H1 (cell line): ENCODE measurements around the gene PRR12. TPM values are rescaled to one million over a fixed set of nuclear protein-coding genes. Genes with fewer than 3 reads are reported as not detected.

ENCODE experiments used
- MAX ChIP-seq: IDR thresholded peaks from 2 replicates; pipeline ENCODE4 v1.6.1; 2012; ENCODE audit warnings: inconsistent platforms
- RNF2 ChIP-seq: fragments of 200-900, 300-1000 bp; sonication (generic); IDR thresholded peaks from 2 replicates; pipeline ENCODE4 v1.7.1; 2016; ENCODE audit warnings: borderline replicate concordance, low read depth, mild to moderate bottlenecking, antibody characterized with exemption, low read length; ENCODE audit not compliant: poor library complexity, severe bottlenecking; ENCODE audit errors: missing control alignments
- SP1 ChIP-seq: IDR thresholded peaks from 2 replicates; pipeline ENCODE4 v1.6.1; 2011; ENCODE audit warnings: low read depth, low read length
- SRF ChIP-seq: IDR thresholded peaks from 2 replicates; pipeline ENCODE4 v1.6.1; 2011; ENCODE audit warnings: mild to moderate bottlenecking, low read depth, low read length, moderate library complexity
- TEAD4 ChIP-seq: IDR thresholded peaks from 2 replicates; pipeline ENCODE4 v1.6.1; 2012; ENCODE audit warnings: low read depth, low read length, inconsistent platforms, mixed read lengths
- polyA plus RNA-seq, 7 experiments: library from polyadenylated mRNA; depleted of rRNA in 3 of 7; stranded (reverse) in 5 of 7; unstranded in 2 of 7; fragments of >200 nt in 5 of 7; fragments of 200-250 nt in 2 of 7; gene quantifications; 1 replicate in 5 of 7; 2 replicates in 1 of 7; 4 replicates in 1 of 7; pipeline versions ENCODE4 v1.2.1 to v1.2.3, GENCODE V29; 2011 to 2013; ENCODE audit warnings: missing spikeins in 2 of 7, mixed read lengths in 2 of 7
- total RNA-seq: library from RNA; stranded (reverse); fragmentation: NEBNext Ultra II Directional; extraction: Animal tissue kit (Norgen Biotek cat#: 25700); gene quantifications from 2 replicates; pipeline ENCODE4 v1.2.1, GENCODE V29; 2021

The PRR12 gene
- total and polyA plus RNA-seq, 2 of the 8 experiments (the other 6 are each of a cell fraction or from before 2014, with no cell fraction given) = 2.5 to 59.4 TPM

GRCh38 chr19:49558591-49558990 lies 32.4 kb upstream of the PRR12 start (continued):
- TF ChIP-seq SP1 = no peak
- TF ChIP-seq RNF2 = no peak
- TF ChIP-seq TEAD4 = no peak
- no peak for TF ChIP-seq MAX
- TF ChIP-seq SRF = no peak
- TF ChIP-seq, all 59 proteins: peak for 0
